22Rv1 (cell line): Measurements from ENCODE around the gene DDX28.
"Not testable (repeated sequence)": the region's sequence is repeated elsewhere in the genome, so short reads cannot be mapped to it uniquely, and the experiment has no call there.

Source experiments
- H3K27ac ChIP-seq: fragments of 450-650 bp; 2 replicates; pipeline ENCODE4 v1.5.1; 2017
- CTCF ChIP-seq: fragments of 450-650 bp; IDR thresholded peaks from 2 replicates; pipeline ENCODE4 v1.5.1; 2017; ENCODE audit warnings: mild to moderate bottlenecking
- ZFX ChIP-seq: fragments of 450-650 bp; IDR thresholded peaks from 2 replicates; pipeline ENCODE4 v1.6.1; 2017; ENCODE audit warnings: antibody characterized with exemption, borderline replicate concordance

DDX28 gene

GRCh38 chr16:68000450-68000849 is 22.6 kb downstream of the DDX28 start:
- H3K27ac ChIP-seq, result no peak overlapping the region
- no peak for TF ChIP-seq ZFX
- TF ChIP-seq CTCF, result no peak

- no peak overlapping the region for H3K27ac ChIP-seq
- no peak for TF ChIP-seq CTCF
- no peak for TF ChIP-seq ZFX
Observed at GRCh38 chr16:67999985-68000384, 23.0 kb downstream of the DDX28 start.

- not testable (repeated sequence) for H3K27ac ChIP-seq
Observed at GRCh38 chr16:67998779-67999688, 24.0 kb downstream of the DDX28 start, which contains the start of gene DPEP2. Gene DPEP2 (minus strand): TSS chr16:67999484. CDS start chr16:67993212, 6,272 bp downstream.

GRCh38 chr16:67998231-67998778 is 24.7 kb downstream of the DDX28 start:
- H3K27ac ChIP-seq, result not testable (repeated sequence)

GRCh38 chr16:67996666-67997065 is 26.4 kb downstream of the DDX28 start:
- TF ChIP-seq CTCF (no peak), ZFX (no peak)

GRCh38 chr16:67995423-67995822 is 27.6 kb downstream of the DDX28 start:
- no peak overlapping the region for H3K27ac ChIP-seq
- TF ChIP-seq ZFX (no peak), CTCF (no peak)

More at GRCh38 chr16:67996666-67997065, 26.4 kb downstream of the DDX28 start:
- H3K27ac ChIP-seq, result no peak overlapping the region

- not testable (repeated sequence) for H3K27ac ChIP-seq
Observed at GRCh38 chr16:67994040-67994408, 29.0 kb downstream of the DDX28 start.

GRCh38 chr16:67993207-67994039 is 29.6 kb downstream of the DDX28 start:
- TF ChIP-seq ZFX (no peak), CTCF (peak; percentile 99)
- H3K27ac ChIP-seq, result no peak overlapping the region
